Measurements from ENCODE around the gene MTO1. TPM values are rescaled to one million over a fixed set of nuclear protein-coding genes. Genes with fewer than 3 reads are reported as not detected.
A peak's percentile ranks its signal among the peaks of the same experiment; 100 is the strongest.
"Not testable (repeated sequence)": the region's sequence is repeated elsewhere in the genome, so short reads cannot be mapped to it uniquely, and the experiment has no call there.

The MTO1 gene
- total and polyA plus RNA-seq, 3 donors from 2014 or later = 35.4 to 52.0 (median 37.0) TPM

- Histone ChIP-seq H3K4me3 (no peak overlapping the region), H3K9me3 (no peaks in the 10 kb centered on the region), H3K36me3 (ENCODE audit: low read depth, missing control alignments) (no peaks in the 10 kb centered on the region), H3K27ac (peak overlapping the region in 1 of 2 donors; percentile 32), H3K4me1 (peaks cover 33% of the 10 kb centered on the region), H3K27me3 (no peaks in the 10 kb centered on the region)
- TF ChIP-seq CTCF (IDR thresholded peaks at IDR 0.05) = no peak
- no peak for TF ChIP-seq POLR2A (IDR thresholded peaks at IDR 0.05)
- WGBS, 2 donors = 60 to 65% methylated on average over 3 of the region's 3 CpGs
- no peak for DNase-seq
- intact Hi-C loops (cut with DNase I; ENCODE audit: low total_unique reads) = no loop called here
Measured at GRCh38 chr6:73514746-73515110, 53.2 kb downstream of the MTO1 start.

- Histone ChIP-seq H3K9me3 (no peaks in the 10 kb centered on the region), H3K36me3 (ENCODE audit: low read depth, missing control alignments) (no peaks in the 10 kb centered on the region), H3K4me1 (peaks cover 33% of the 10 kb centered on the region), H3K4me3 (no peak overlapping the region), H3K27me3 (no peaks in the 10 kb centered on the region), H3K27ac (peak overlapping the region in 1 of 2 donors; percentile 32)
- WGBS, 2 donors = 26 to 37% methylated on average over 4 of the region's 4 CpGs
- DNase-seq = no peak
- intact Hi-C loops (cut with DNase I; ENCODE audit: low total_unique reads) = no loop called here
- TF ChIP-seq POLR2A (IDR thresholded peaks at IDR 0.05) = no peak
- TF ChIP-seq CTCF (IDR thresholded peaks at IDR 0.05) = no peak
Measured at GRCh38 chr6:73515204-73515655, 53.7 kb downstream of the MTO1 start.

- TF ChIP-seq CTCF (IDR thresholded peaks at IDR 0.05) (no peak), POLR2A (IDR thresholded peaks at IDR 0.05) (no peak)
- DNase-seq = no peak
- no peaks in the 10 kb centered on the region for H3K27me3 ChIP-seq
- peaks cover 34% of the 10 kb centered on the region for H3K4me1 ChIP-seq
- no peak overlapping the region for H3K4me3 ChIP-seq
- intact Hi-C loops (cut with DNase I; ENCODE audit: low total_unique reads) = no loop called here
- no peaks in the 10 kb centered on the region for H3K9me3 ChIP-seq
- peak overlapping the region in 1 of 2 donors; percentile 32 for H3K27ac ChIP-seq
- no peaks in the 10 kb centered on the region for H3K36me3 ChIP-seq (ENCODE audit: low read depth, missing control alignments)
- WGBS, 2 donors = 62 to 68% methylated on average over 4 of the region's 4 CpGs
Measured at GRCh38 chr6:73516514-73517489, 55.3 kb downstream of the MTO1 start.

GRCh38 chr6:73518100-73518981 is 56.8 kb downstream of the MTO1 start:
- intact Hi-C loops (cut with DNase I; ENCODE audit: low total_unique reads); H3K9me3 ChIP-seq; H3K36me3 ChIP-seq (ENCODE audit: low read depth, missing control alignments); H3K4me3 ChIP-seq; H3K27me3 ChIP-seq; DNase-seq: not testable (repeated sequence)
- 40 to 53% methylated on average over 16 to 19 of the region's 19 CpGs for WGBS, 2 donors
- peaks cover 39% of the 10 kb centered on the region for H3K4me1 ChIP-seq
- H3K27ac ChIP-seq = peak overlapping the region in 1 of 2 donors; percentile 100

GRCh38 chr6:73518982-73519881 is 57.7 kb downstream of the MTO1 start:
- H3K4me3 ChIP-seq = peak overlapping the region; percentile 80 to 85
- H3K9me3 ChIP-seq; H3K27me3 ChIP-seq; intact Hi-C loops (cut with DNase I; ENCODE audit: low total_unique reads); DNase-seq; H3K36me3 ChIP-seq (ENCODE audit: low read depth, missing control alignments): not testable (repeated sequence)
- H3K27ac ChIP-seq = peak overlapping the region; percentile 100
- peaks cover 39% of the 10 kb centered on the region for H3K4me1 ChIP-seq
- 15 to 16% methylated on average over 8 of the region's 8 CpGs for WGBS, 2 donors

All from testis (tissue), 3 donors.